HepG2 (cell line): ENCODE measurements around the gene UBALD1. TPM values are rescaled to one million over a fixed set of nuclear protein-coding genes. Genes with fewer than 3 reads are reported as not detected.

Experiments
- CREM ChIP-seq, 2 experiments: sonication (generic) in 1 of 2; formaldehyde crosslinking in 1 of 2; IDR thresholded peaks; 2 replicates each; pipeline versions ENCODE4 v1.4.0 to v1.6.1; 2016 to 2020; ENCODE audit warnings: antibody characterized with exemption in 1 of 2, mild to moderate bottlenecking in 1 of 2, missing genetic modification reagents in 1 of 2
- E2F2 ChIP-seq: sonication (generic); formaldehyde crosslinking; IDR thresholded peaks from 2 replicates; pipeline ENCODE4 v1.4.0; 2020; ENCODE audit warnings: missing genetic modification reagents, borderline replicate concordance
- ELF1 ChIP-seq: sonication (generic); formaldehyde crosslinking; IDR thresholded peaks from 2 replicates; pipeline ENCODE4 v1.4.0; 2020; ENCODE audit warnings: missing genetic modification reagents
- HHEX ChIP-seq: IDR thresholded peaks from 2 replicates; pipeline ENCODE4 v1.6.1; 2016; ENCODE audit warnings: control low read depth
- KLF11 ChIP-seq: IDR thresholded peaks from 2 replicates; pipeline ENCODE4 v1.6.1; 2016; ENCODE audit warnings: missing compliant biosample characterization
- MNT ChIP-seq: fragments of 450-650 bp; IDR thresholded peaks from 2 replicates; pipeline ENCODE4 v1.6.1; 2016
- MXD1 ChIP-seq: sonication (generic); formaldehyde crosslinking; IDR thresholded peaks from 2 replicates; pipeline ENCODE4 v1.4.0; 2020; ENCODE audit warnings: mild to moderate bottlenecking, missing genetic modification reagents
- NFKBIZ ChIP-seq: IDR thresholded peaks from 2 replicates; pipeline ENCODE4 v1.6.1; 2018; ENCODE audit warnings: missing genetic modification reagents, missing compliant biosample characterization
- PHF20 ChIP-seq: sonication (generic); formaldehyde crosslinking; IDR thresholded peaks from 2 replicates; pipeline ENCODE4 v1.5.0; 2020; ENCODE audit warnings: mild to moderate bottlenecking, missing genetic modification reagents
- PITX1 ChIP-seq: sonication (generic); formaldehyde crosslinking; IDR thresholded peaks from 2 replicates; pipeline ENCODE4 v1.5.1; 2020; ENCODE audit warnings: mild to moderate bottlenecking, missing genetic modification reagents
- PPARG ChIP-seq: conservative IDR thresholded peaks from 2 replicates; pipeline ENCODE4 v1.6.1; 2016; ENCODE audit warnings: missing biosample characterization, missing genetic modification reagents
- PRMT3 ChIP-seq: sonication (generic); formaldehyde crosslinking; IDR thresholded peaks from 2 replicates; pipeline ENCODE4 v1.8.1; 2022; ENCODE audit warnings: low read depth, mild to moderate bottlenecking, moderate library complexity, missing genetic modification reagents, borderline replicate concordance
- RFXAP ChIP-seq: sonication (generic); formaldehyde crosslinking; IDR thresholded peaks from 2 replicates; pipeline ENCODE4 v1.4.0; 2020; ENCODE audit warnings: missing genetic modification reagents, borderline replicate concordance
- THYN1 ChIP-seq: sonication (generic); formaldehyde crosslinking; IDR thresholded peaks from 2 replicates; pipeline ENCODE4 v1.8.1; 2023; ENCODE audit warnings: low read depth, mild to moderate bottlenecking, moderate library complexity, missing genetic modification reagents, borderline replicate concordance
- TRIM24 ChIP-seq: sonication (generic); formaldehyde crosslinking; IDR thresholded peaks from 2 replicates; pipeline ENCODE4 v1.8.0; 2022; ENCODE audit warnings: mild to moderate bottlenecking, missing genetic modification reagents
- ZBTB21 ChIP-seq: sonication (generic); formaldehyde crosslinking; IDR thresholded peaks from 2 replicates; pipeline ENCODE4 v1.4.0; 2020; ENCODE audit warnings: missing genetic modification reagents
- ZFP1 ChIP-seq: IDR thresholded peaks from 2 replicates; pipeline ENCODE4 v1.6.1; 2016
- ZGPAT ChIP-seq: IDR thresholded peaks from 2 replicates; pipeline ENCODE4 v1.6.1; 2016; ENCODE audit warnings: mild to moderate bottlenecking
- ZNF234 ChIP-seq: sonication (generic); formaldehyde crosslinking; conservative IDR thresholded peaks from 2 replicates; pipeline ENCODE4 v1.5.1; 2020; ENCODE audit warnings: mild to moderate bottlenecking, missing genetic modification reagents
- ZNF431 ChIP-seq: sonication (generic); formaldehyde crosslinking; IDR thresholded peaks from 2 replicates; pipeline ENCODE4 v1.9.0; 2022; ENCODE audit warnings: missing genetic modification reagents, low read depth, mild to moderate bottlenecking, borderline replicate concordance
- ZNF510 ChIP-seq: sonication (generic); formaldehyde crosslinking; IDR thresholded peaks from 2 replicates; pipeline ENCODE4 v1.4.0; 2020; ENCODE audit warnings: low read depth, mild to moderate bottlenecking, missing genetic modification reagents
- ZNF556 ChIP-seq: sonication (generic); formaldehyde crosslinking; IDR thresholded peaks from 2 replicates; pipeline ENCODE4 v1.4.0; 2020; ENCODE audit warnings: mild to moderate bottlenecking, missing genetic modification reagents, borderline replicate concordance
- ZNF644 ChIP-seq: IDR thresholded peaks from 2 replicates; pipeline ENCODE4 v1.6.1; 2016; ENCODE audit warnings: low read depth
- polyA plus RNA-seq, 8 experiments: library from polyadenylated mRNA; depleted of rRNA in 3 of 8; stranded (reverse) in 7 of 8; unstranded in 1 of 8; fragments of >200 nt; fragmentation: Illumina TruSeq in 4 of 8; extraction: Trizol in 4 of 8; gene quantifications; 2 replicates each; pipeline versions ENCODE4 v1.2.1 to v1.2.3, GENCODE V29; 2011 to 2016; ENCODE audit warnings: low read depth in 4 of 8, missing spikeins in 1 of 8, mixed read lengths in 1 of 8; ENCODE audit not compliant: insufficient read depth in 1 of 8
- total RNA-seq, 5 experiments: library from RNA; depleted of rRNA; stranded (reverse); fragments of >200 nt; fragmentation: Illumina TruSeq; extraction: Trizol; gene quantifications; 2 replicates each; pipeline ENCODE4 v1.2.3, GENCODE V29; 2016; ENCODE audit warnings: low read depth in 1 of 5

The UBALD1 gene
- total and polyA plus RNA-seq, 2 of the 13 experiments (the other 11 are each of a cell fraction or from before 2014, with no cell fraction given): 6.8 to 12.3 TPM

- TF ChIP-seq CREM (IDR thresholded peaks at IDR 0.05) (peak; percentile 59; the same call in 1 of the 2 replicates), CREM (CRISPR knock-in tag; IDR thresholded peaks at IDR 0.05) (no peak), HHEX (CRISPR knock-in tag) (no peak), ZNF431 (peak; percentile 97), ZFP1 (CRISPR knock-in tag) (no peak), ZBTB21 (CRISPR knock-in tag) (no peak; the same call in 1 of the 2 replicates), ELF1 (CRISPR knock-in tag) (peak; percentile 73; the same call in 1 of the 2 replicates), ZGPAT (CRISPR knock-in tag) (peak; percentile 88), NFKBIZ (peak; percentile 82; the same call in 1 of the 2 replicates), PRMT3 (CRISPR knock-in tag) (peak; percentile 93; the same call in 1 of the 2 replicates), ZNF556 (CRISPR knock-in tag) (peak; percentile 37; the same call in 1 of the 2 replicates), MXD1 (CRISPR knock-in tag) (peak; percentile 91; the same call in 1 of the 2 replicates), E2F2 (CRISPR knock-in tag) (peak; percentile 59; the same call in 1 of the 2 replicates), PPARG (0 out of 2 replicates have a peak, but pooled peaks have one; percentile 9), PHF20 (CRISPR knock-in tag) (peak; percentile 78), RFXAP (CRISPR knock-in tag) (peak; percentile 87), KLF11 (CRISPR knock-in tag) (peak; percentile 48; the same call in 1 of the 2 replicates), ZNF510 (CRISPR knock-in tag) (peak; percentile 32; the same call in 1 of the 2 replicates), PITX1 (CRISPR knock-in tag) (peak; percentile 87), ZNF234 (CRISPR knock-in tag) (no peak), TRIM24 (CRISPR knock-in tag) (0 out of 2 replicates have a peak, but pooled peaks have one; percentile 64), ZNF644 (CRISPR knock-in tag) (peak; percentile 53), THYN1 (CRISPR knock-in tag) (no peak), MNT (peak; percentile 89)
Observed at GRCh38 chr16:4663777-4664465, 49.2 kb upstream of the UBALD1 start (continued).
